Esophagus squamous epithelium (tissue), 5 donors: ENCODE results near the gene FGF18. TPM values are rescaled to one million over a fixed set of nuclear protein-coding genes. Genes with fewer than 3 reads are reported as not detected.

Source experiments
- DNase-seq: peaks from one replicate; lab custom pipeline; 2025; lab: John Stamatoyannopoulos, UW
- H3K27ac ChIP-seq, 4 donors: fragments of 200-600 bp; sonication (generic); one replicate each; pipeline ENCODE4 v1.5.1; 2016 to 2019; ENCODE audit warnings: mild to moderate bottlenecking in 1 of 4
- H3K27me3 ChIP-seq, 4 donors: fragments of 200-600 bp; sonication (generic); 1 replicate in 3 of 4; 2 replicates in 1 of 4; pipeline versions ENCODE4 v1.5.1 to v1.6.0; 2017 to 2021; ENCODE audit warnings: antibody characterized with exemption in 1 of 4
- H3K36me3 ChIP-seq, 3 donors: fragments of 200-600 bp; sonication (generic); one replicate each; pipeline ENCODE4 v1.5.1; 2016 to 2019
- H3K4me1 ChIP-seq, 3 donors: fragments of 200-600 bp; sonication (generic); one replicate each; pipeline ENCODE4 v1.5.1; 2017 to 2019
- H3K4me3 ChIP-seq, 4 donors: fragments of 200-600 bp; sonication (generic); 1 replicate in 3 of 4; 2 replicates in 1 of 4; pipeline ENCODE4 v1.5.1; 2016 to 2019; ENCODE audit warnings: mild to moderate bottlenecking in 2 of 4, moderate library complexity in 1 of 4
- H3K9me3 ChIP-seq, 3 donors: fragments of 200-600 bp; sonication (generic); one replicate each; pipeline ENCODE4 v1.5.1; 2016 to 2019
- POLR2A ChIP-seq, 4 donors: fragments of 450-650 bp; IDR thresholded peaks; one replicate each; pipeline ENCODE4 v1.6.1; 2017; ENCODE audit warnings: antibody characterized with exemption in 4 of 4, mild to moderate bottlenecking in 4 of 4, moderate library complexity in 3 of 4
- WGBS, 2 donors: methylation state at CpG; one replicate each; pipeline ENCODE4 v1.1.5; 2018; 5-methylcytosine and 5-hydroxymethylcytosine counted together
- intact Hi-C: fragments of 100-400 bp; cut with DNase I; formaldehyde crosslinking; loops from one replicate; pipeline ENCODE4 v1.15.0; 2022
- total RNA-seq, 4 donors: library from RNA; depleted of rRNA; stranded (reverse); fragments of >200 nt; gene quantifications; one replicate each; pipeline ENCODE4 v1.1.0, GENCODE V29; 2016
- TF ChIP-seq, protein P1 (sequence below), 6 experiments: fragments of 450-650 bp in 4 of 6; fragments of 200-600 bp in 2 of 6; sonication (generic) in 2 of 6; IDR thresholded peaks; one replicate each; pipeline ENCODE4 v1.5.1; 2016 to 2019; ENCODE audit warnings: antibody characterized with exemption in 6 of 6, mild to moderate bottlenecking in 4 of 6, moderate library complexity in 4 of 6
- donor health status: DM: yes; HTN: yes; CAD: no.

FGF18 gene
- total RNA-seq, 4 donors from 2014 or later = 0.15 to 0.29 (median 0.19) TPM; not detected in 1

DNA sequence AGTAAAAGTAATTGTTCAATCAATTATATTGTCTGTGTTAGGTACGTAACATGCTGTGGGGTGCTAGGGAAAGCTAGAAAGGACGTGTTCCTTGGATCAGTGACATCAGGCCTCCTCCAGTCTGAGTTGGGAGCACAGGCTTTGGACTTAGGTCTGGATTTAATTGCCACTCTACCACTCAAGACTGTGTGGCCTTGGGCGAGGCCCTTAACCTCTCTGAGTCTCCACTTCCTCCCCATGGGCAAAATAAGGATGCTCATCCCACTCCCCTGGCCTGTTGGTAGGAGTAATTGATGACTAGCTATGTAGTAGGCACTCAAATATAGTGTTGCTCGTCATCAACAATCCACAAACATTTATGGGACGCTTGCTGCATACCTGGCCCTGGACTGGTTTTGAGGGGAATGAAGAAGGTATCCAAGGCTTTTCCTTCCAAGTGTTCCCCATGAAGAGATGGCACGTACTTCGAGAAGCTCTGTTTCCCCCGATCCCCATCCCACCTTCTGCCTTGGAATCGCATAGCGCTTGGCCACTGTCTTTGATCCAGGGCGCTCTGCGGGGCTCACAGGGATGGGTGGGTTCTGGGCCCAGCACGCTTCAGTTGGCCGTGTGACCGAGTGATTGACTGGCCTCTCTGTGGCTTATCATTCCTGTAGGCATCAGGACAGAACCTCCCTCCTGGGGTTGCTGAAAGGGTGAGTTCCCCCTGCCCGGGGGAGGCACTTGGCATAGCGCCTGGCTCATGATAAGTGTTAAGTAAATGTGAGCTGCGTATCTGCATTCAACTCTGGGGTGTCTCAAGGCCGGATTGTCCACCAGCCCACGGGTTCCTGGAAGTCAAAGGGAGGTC is 8.1 kb downstream of the FGF18 start:
- no peaks in the 10 kb centered on the region for H3K4me1 ChIP-seq
- no peak for TF ChIP-seq POLR2A (IDR thresholded peaks at IDR 0.05)
- TF ChIP-seq, protein P1, sequence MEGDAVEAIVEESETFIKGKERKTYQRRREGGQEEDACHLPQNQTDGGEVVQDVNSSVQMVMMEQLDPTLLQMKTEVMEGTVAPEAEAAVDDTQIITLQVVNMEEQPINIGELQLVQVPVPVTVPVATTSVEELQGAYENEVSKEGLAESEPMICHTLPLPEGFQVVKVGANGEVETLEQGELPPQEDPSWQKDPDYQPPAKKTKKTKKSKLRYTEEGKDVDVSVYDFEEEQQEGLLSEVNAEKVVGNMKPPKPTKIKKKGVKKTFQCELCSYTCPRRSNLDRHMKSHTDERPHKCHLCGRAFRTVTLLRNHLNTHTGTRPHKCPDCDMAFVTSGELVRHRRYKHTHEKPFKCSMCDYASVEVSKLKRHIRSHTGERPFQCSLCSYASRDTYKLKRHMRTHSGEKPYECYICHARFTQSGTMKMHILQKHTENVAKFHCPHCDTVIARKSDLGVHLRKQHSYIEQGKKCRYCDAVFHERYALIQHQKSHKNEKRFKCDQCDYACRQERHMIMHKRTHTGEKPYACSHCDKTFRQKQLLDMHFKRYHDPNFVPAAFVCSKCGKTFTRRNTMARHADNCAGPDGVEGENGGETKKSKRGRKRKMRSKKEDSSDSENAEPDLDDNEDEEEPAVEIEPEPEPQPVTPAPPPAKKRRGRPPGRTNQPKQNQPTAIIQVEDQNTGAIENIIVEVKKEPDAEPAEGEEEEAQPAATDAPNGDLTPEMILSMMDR (IDR thresholded peaks at IDR 0.05) = no peak
- WGBS, 2 donors = 89 to 90% methylated on average over 8 to 12 of the region's 20 CpGs
- H3K27ac ChIP-seq = no peak overlapping the region
- H3K4me3 ChIP-seq = no peak overlapping the region
- peaks cover 0 to 5% (median 0%) of the 10 kb centered on the region in 4 donors for H3K27me3 ChIP-seq
- intact Hi-C loops = no loop called here
- H3K9me3 ChIP-seq = no peaks in the 10 kb centered on the region
- no peak for DNase-seq
- H3K36me3 ChIP-seq = no peaks in the 10 kb centered on the region

DNA sequence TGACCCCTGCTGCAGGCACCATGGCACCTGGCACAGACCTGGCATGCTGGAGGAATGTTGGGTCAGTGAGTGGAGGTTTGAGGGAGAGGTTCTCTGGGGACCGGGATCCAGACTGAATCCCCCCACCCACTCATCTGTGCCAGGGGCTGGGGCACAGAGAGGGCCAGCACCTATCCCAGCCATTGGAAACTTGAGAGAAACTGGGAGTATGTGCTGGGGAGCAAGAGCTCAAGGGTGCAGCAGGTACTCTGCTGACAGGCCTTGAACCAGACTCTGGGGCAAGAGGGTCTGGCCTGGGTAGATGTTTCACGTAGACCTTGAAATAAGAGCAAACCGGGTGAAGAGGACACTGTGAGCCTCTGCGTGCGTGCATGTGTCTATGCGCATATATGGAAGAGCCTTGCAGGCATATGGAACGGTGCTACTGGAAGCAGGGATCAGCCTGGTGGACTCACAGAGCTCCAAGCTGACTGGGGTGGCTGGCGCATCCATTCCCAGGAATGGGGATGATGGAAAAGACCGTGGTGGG is 8.8 kb downstream of the FGF18 start:
- Histone ChIP-seq H3K36me3 (no peaks in the 10 kb centered on the region), H3K27ac (no peak overlapping the region), H3K4me3 (no peak overlapping the region), H3K4me1 (no peaks in the 10 kb centered on the region), H3K27me3 (peaks cover 0 to 5% (median 0%) of the 10 kb centered on the region in 4 donors), H3K9me3 (no peaks in the 10 kb centered on the region)
- intact Hi-C loops = no loop called here
- WGBS, 2 donors = 89% methylated on average over 8 to 9 of the region's 9 CpGs
- DNase-seq = no peak
- TF ChIP-seq POLR2A (IDR thresholded peaks at IDR 0.05) = no peak
- TF ChIP-seq, protein P1 (IDR thresholded peaks at IDR 0.05) = no peak

DNA sequence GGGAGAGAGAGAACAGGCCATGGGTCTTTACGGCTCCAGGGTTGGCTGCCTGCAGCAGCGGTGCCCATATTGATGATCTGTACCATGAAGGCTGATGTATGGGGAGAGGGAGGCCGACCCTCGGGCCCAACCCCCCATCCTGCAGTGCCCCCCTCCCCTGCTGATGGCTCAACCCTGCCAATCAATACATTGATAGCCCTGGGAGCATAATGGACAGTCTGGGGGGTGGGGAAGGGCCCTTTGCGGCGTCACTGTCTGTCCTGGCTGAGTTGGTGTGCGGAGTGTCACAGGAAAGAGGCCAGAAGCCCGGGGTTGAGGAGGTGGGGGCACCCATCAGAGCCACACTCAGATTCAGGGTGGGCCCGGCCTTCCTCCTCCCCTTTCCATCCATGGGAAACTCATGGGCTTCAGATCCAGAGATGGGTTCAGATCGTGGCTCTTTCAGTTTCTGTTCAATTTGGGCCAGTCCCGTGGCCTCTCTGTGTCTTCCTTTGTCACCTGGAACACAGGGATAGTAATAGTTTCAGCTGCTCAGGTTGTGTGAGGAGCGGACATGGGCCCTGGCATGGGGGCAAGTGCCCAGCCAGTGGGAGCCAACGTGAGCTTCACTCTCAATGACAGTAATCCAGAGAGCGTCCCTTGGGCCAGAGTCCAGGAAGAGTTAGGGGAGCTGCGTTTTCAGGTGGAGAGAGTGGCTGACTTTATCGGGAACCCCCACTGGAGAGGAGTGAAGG is 9.5 kb downstream of the FGF18 start:
- peaks cover 0 to 5% (median 0%) of the 10 kb centered on the region in 4 donors for H3K27me3 ChIP-seq
- intact Hi-C loops = no loop called here
- no peak overlapping the region for H3K4me3 ChIP-seq
- WGBS, 2 donors = 69 to 75% methylated on average over 4 to 12 of the region's 16 CpGs
- no peaks in the 10 kb centered on the region for H3K4me1 ChIP-seq
- no peak for DNase-seq
- H3K36me3 ChIP-seq = no peaks in the 10 kb centered on the region
- no peak for TF ChIP-seq POLR2A (IDR thresholded peaks at IDR 0.05)
- TF ChIP-seq, protein P1 (IDR thresholded peaks at IDR 0.05) = no peak
- H3K9me3 ChIP-seq = no peaks in the 10 kb centered on the region
- no peak overlapping the region for H3K27ac ChIP-seq

DNA sequence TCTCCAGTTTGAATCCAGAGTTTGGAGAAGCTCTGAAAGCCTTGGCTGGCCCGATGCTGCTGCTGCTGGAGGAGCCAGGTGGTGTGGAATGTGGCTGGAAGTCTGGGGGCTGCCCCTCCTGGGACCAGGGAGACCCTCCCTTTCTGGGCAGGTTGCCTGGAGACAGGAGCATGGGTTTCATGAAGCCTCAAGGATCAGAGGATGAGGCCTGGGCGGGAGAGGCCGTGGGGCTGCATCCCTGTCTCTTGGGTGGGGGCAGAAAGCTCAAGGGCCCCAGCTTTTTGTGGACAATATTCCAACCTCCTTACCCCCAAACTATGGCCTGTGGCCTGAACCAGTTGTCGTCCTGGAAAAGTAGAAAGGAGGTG is 10.1 kb downstream of the FGF18 start:
- no CpG with 5 or more reads among the region's 4 CpGs for WGBS, 2 donors
- TF ChIP-seq POLR2A (IDR thresholded peaks at IDR 0.05) = no peak
- TF ChIP-seq, protein P1 (IDR thresholded peaks at IDR 0.05) = no peak
- DNase-seq = no peak

More for the DNA sequence above, 10.1 kb downstream of the FGF18 start:
- Histone ChIP-seq H3K9me3 (no peaks in the 10 kb centered on the region), H3K4me3 (no peak overlapping the region), H3K36me3 (no peaks in the 10 kb centered on the region), H3K4me1 (no peaks in the 10 kb centered on the region), H3K27me3 (peaks cover 0 to 5% (median 0%) of the 10 kb centered on the region in 4 donors), H3K27ac (no peak overlapping the region)
- intact Hi-C loops = no loop called here
